GM23248 (cell line): Measurements from ENCODE around the gene UBXN1. TPM values are rescaled to one million over a fixed set of nuclear protein-coding genes. Genes with fewer than 3 reads are reported as not detected.
A peak's percentile ranks its signal among the peaks of the same experiment; 100 is the strongest.

Experiments used
- DNase-seq: peaks from one replicate; pipeline ENCODE4 v3.0.0-alpha.2; 2015
- H2AFZ ChIP-seq: fragments of 200-600 bp; sonication (generic); 2 replicates; pipeline ENCODE4 v1.6.1; 2016; ENCODE audit warnings: antibody characterized with exemption
- H3F3A ChIP-seq: fragments of 200-600 bp; sonication (generic); 2 replicates; pipeline ENCODE4 v1.6.1; 2016; ENCODE audit warnings: mild to moderate bottlenecking, antibody characterized with exemption, mixed run types; ENCODE audit not compliant: insufficient read depth
- H3K27ac ChIP-seq: fragments of 200-600 bp; sonication (generic); 2 replicates; pipeline ENCODE4 v1.5.1; 2016; ENCODE audit warnings: mild to moderate bottlenecking
- H3K27me3 ChIP-seq: fragments of 200-600 bp; sonication (generic); replicated peaks from 2 replicates; pipeline ENCODE4 v1.6.1; 2016; ENCODE audit warnings: mild to moderate bottlenecking; ENCODE audit not compliant: insufficient read depth
- H3K36me3 ChIP-seq: fragments of 200-600 bp; sonication (generic); 2 replicates; pipeline ENCODE4 v1.6.1; 2016; ENCODE audit warnings: low read depth, mild to moderate bottlenecking
- H3K4me1 ChIP-seq: fragments of 200-600 bp; sonication (generic); 2 replicates; pipeline ENCODE4 v1.6.1; 2016; ENCODE audit warnings: mild to moderate bottlenecking; ENCODE audit not compliant: insufficient read depth
- H3K4me2 ChIP-seq: fragments of 200-600 bp; sonication (generic); one replicate; pipeline ENCODE4 v1.6.1; 2016; ENCODE audit warnings: mild to moderate bottlenecking; ENCODE audit not compliant: unreplicated experiment
- H3K4me3 ChIP-seq: fragments of 200-600 bp; sonication (generic); 2 replicates; pipeline ENCODE4 v1.5.1; 2016; ENCODE audit warnings: mild to moderate bottlenecking
- H3K79me2 ChIP-seq: fragments of 200-600 bp; sonication (generic); 2 replicates; pipeline ENCODE4 v1.6.1; 2016; ENCODE audit warnings: mild to moderate bottlenecking; ENCODE audit not compliant: insufficient read depth
- H3K9ac ChIP-seq: fragments of 200-600 bp; sonication (generic); 2 replicates; pipeline ENCODE4 v1.6.1; 2016; ENCODE audit warnings: mild to moderate bottlenecking
- H3K9me2 ChIP-seq: fragments of 200-600 bp; sonication (generic); 2 replicates; pipeline ENCODE4 v1.6.1; 2016; ENCODE audit warnings: mixed run types, mild to moderate bottlenecking, moderate library complexity; ENCODE audit not compliant: insufficient read depth
- H3K9me3 ChIP-seq: fragments of 200-600 bp; sonication (generic); one replicate; pipeline ENCODE4 v1.6.1; 2017; ENCODE audit warnings: low read depth
- H4K20me1 ChIP-seq: fragments of 200-600 bp; sonication (generic); 2 replicates; pipeline ENCODE4 v1.6.0; 2016; ENCODE audit not compliant: insufficient read depth
- EZH2 ChIP-seq: fragments of 200-600 bp; sonication (generic); IDR thresholded peaks from 2 replicates; pipeline ENCODE4 v1.6.1; 2018; ENCODE audit warnings: antibody characterized with exemption, mild to moderate bottlenecking; ENCODE audit not compliant: insufficient read depth, poor library complexity, severe bottlenecking
- EZH2phosphoT487 ChIP-seq: fragments of 200-600 bp; sonication (generic); IDR thresholded peaks from 2 replicates; pipeline ENCODE4 v1.6.1; 2018; ENCODE audit warnings: antibody characterized with exemption, moderate library complexity, mild to moderate bottlenecking, low read depth; ENCODE audit not compliant: insufficient read depth
- WGBS, 2 experiments: methylation state at CpG; one replicate each; pipeline ENCODE4 v1.1.6; 2015 to 2017; ENCODE audit warnings: low lambda C conversion rate in 2 of 2, low coverage in 1 of 2; ENCODE audit errors: missing lambda C conversion rate in 2 of 2; 5-methylcytosine and 5-hydroxymethylcytosine counted together
- in situ Hi-C: fragments of 300-500 bp; cut with MboI; formaldehyde crosslinking; loops from 2 replicates; pipeline ENCODE4 v1.15.0; 2020
- polyA plus RNA-seq: library from polyadenylated mRNA; unstranded; fragments of >200 nt; fragmentation: Nextera tagmentation; extraction: Ambion mirVana; gene quantifications from 2 replicates; pipeline ENCODE4 v1.2.1, GENCODE V29; 2016
- total RNA-seq: library from RNA; depleted of rRNA; stranded (reverse); fragments of >200 nt; shearing (Covaris generic); gene quantifications from 2 replicates; pipeline ENCODE4 v1.2.3, GENCODE V29; 2014

The UBXN1 gene
- total and polyA plus RNA-seq, 2 experiments from 2014 or later: 85.3 to 135 TPM

- no peaks in the 10 kb centered on the region for H3K9me3 ChIP-seq
- no peak overlapping the region for H3K27ac ChIP-seq
- H3K36me3 ChIP-seq: peaks cover 43% of the 10 kb centered on the region
- peak overlapping the region; percentile 88 for H3K4me3 ChIP-seq
- H3K27me3 ChIP-seq: no peaks in the 10 kb centered on the region
- H3K9me2 ChIP-seq: no peaks in the 10 kb centered on the region
- H3K4me1 ChIP-seq: peaks cover 19% of the 10 kb centered on the region; the same call in 1 of the 2 replicates
- peak overlapping the region; percentile 93 for H3K4me2 ChIP-seq
- peak; percentile 29 for DNase-seq
- no peak for TF ChIP-seq EZH2phosphoT487
- TF ChIP-seq EZH2: no peak
- 14 to 22% methylated on average over 8 of the region's 8 CpGs for WGBS, 2 experiments
- H4K20me1 ChIP-seq: peaks cover 13% of the 10 kb centered on the region; the same call in 1 of the 2 replicates
- peaks cover 48% of the 10 kb centered on the region for H3F3A ChIP-seq
- H3K79me2 ChIP-seq: peaks cover 83% of the 10 kb centered on the region
- in situ Hi-C loops: no loop called here
- peak overlapping the region; percentile 92 for H3K9ac ChIP-seq
- H2AFZ ChIP-seq: no peak overlapping the region
These were observed 45.3 kb upstream of the UBXN1 start for GRCh38 chr11:62724171-62724570.

- Histone ChIP-seq H3K27me3 (no peaks in the 10 kb centered on the region), H3K9ac (peak overlapping the region; percentile 14; the same call in 1 of the 2 replicates), H3K79me2 (peaks cover 98% of the 10 kb centered on the region), H2AFZ (no peak overlapping the region), H3K4me2 (no peak overlapping the region), H3K4me1 (peaks cover 19% of the 10 kb centered on the region; the same call in 1 of the 2 replicates), H4K20me1 (peaks cover 13% of the 10 kb centered on the region; the same call in 1 of the 2 replicates), H3K4me3 (no peak overlapping the region), H3F3A (peaks cover 49% of the 10 kb centered on the region), H3K36me3 (peaks cover 65% of the 10 kb centered on the region), H3K27ac (no peak overlapping the region), H3K9me3 (no peaks in the 10 kb centered on the region), H3K9me2 (no peaks in the 10 kb centered on the region)
- WGBS, 2 experiments: 74 to 83% methylated on average over 7 of the region's 7 CpGs
- in situ Hi-C loops: no loop called here
- DNase-seq: peak; percentile 36
- no peak for TF ChIP-seq EZH2
- no peak for TF ChIP-seq EZH2phosphoT487
These were observed 43.1 kb upstream of the UBXN1 start for GRCh38 chr11:62721994-62722393.

GRCh38 chr11:62719302-62719978 is 40.6 kb upstream of the UBXN1 start:
- peak; percentile 33 for DNase-seq
- Histone ChIP-seq H3K4me2 (no peak overlapping the region), H3K79me2 (peaks cover 98% of the 10 kb centered on the region), H3F3A (peaks cover 51% of the 10 kb centered on the region), H4K20me1 (0 out of 2 replicates have a peak, but pooled peaks cover 3% of the 10 kb centered on the region), H3K9me3 (no peaks in the 10 kb centered on the region), H3K27me3 (no peaks in the 10 kb centered on the region), H3K27ac (peak overlapping the region; percentile 42), H3K4me1 (peaks cover 19% of the 10 kb centered on the region; the same call in 1 of the 2 replicates), H3K9ac (peak overlapping the region; percentile 5; the same call in 1 of the 2 replicates), H3K36me3 (peaks cover 84% of the 10 kb centered on the region), H3K9me2 (no peaks in the 10 kb centered on the region), H2AFZ (no peak overlapping the region), H3K4me3 (no peak overlapping the region)
- TF ChIP-seq EZH2 (no peak), EZH2phosphoT487 (no peak)
- WGBS, 2 experiments: 69 to 73% methylated on average over 2 of the region's 2 CpGs
- in situ Hi-C loops: no loop called here

GRCh38 chr11:62716816-62717215 is 37.9 kb upstream of the UBXN1 start:
- H3K36me3 ChIP-seq: peaks cover 78% of the 10 kb centered on the region
- H3K4me3 ChIP-seq: no peak overlapping the region
- H3K9me2 ChIP-seq: no peaks in the 10 kb centered on the region
- no peaks in the 10 kb centered on the region for H3K9me3 ChIP-seq
- H3K4me1 ChIP-seq: 0 out of 2 replicates have a peak, but pooled peaks cover 8% of the 10 kb centered on the region
- no peak for DNase-seq
- no peaks in the 10 kb centered on the region for H3K27me3 ChIP-seq
- no peak overlapping the region for H3K4me2 ChIP-seq
- in situ Hi-C loops: no loop called here
- H3K27ac ChIP-seq: no peak overlapping the region; the same call in 1 of the 2 replicates
- H3K79me2 ChIP-seq: peaks cover 88% of the 10 kb centered on the region
- no peak overlapping the region for H3K9ac ChIP-seq
- WGBS, 2 experiments: 84 to 85% methylated on average over 11 of the region's 11 CpGs
- TF ChIP-seq EZH2phosphoT487: no peak
- TF ChIP-seq EZH2: no peak
- H4K20me1 ChIP-seq: no peaks in the 10 kb centered on the region
- peaks cover 61% of the 10 kb centered on the region for H3F3A ChIP-seq
- no peak overlapping the region for H2AFZ ChIP-seq
